ENCODE data around the gene UBR4. TPM values are rescaled to one million over a fixed set of nuclear protein-coding genes. Genes with fewer than 3 reads are reported as not detected.

The UBR4 gene
- polyA plus RNA-seq, 3 donors = 44.3 to 93.8 (median 49.4) TPM

DNA sequence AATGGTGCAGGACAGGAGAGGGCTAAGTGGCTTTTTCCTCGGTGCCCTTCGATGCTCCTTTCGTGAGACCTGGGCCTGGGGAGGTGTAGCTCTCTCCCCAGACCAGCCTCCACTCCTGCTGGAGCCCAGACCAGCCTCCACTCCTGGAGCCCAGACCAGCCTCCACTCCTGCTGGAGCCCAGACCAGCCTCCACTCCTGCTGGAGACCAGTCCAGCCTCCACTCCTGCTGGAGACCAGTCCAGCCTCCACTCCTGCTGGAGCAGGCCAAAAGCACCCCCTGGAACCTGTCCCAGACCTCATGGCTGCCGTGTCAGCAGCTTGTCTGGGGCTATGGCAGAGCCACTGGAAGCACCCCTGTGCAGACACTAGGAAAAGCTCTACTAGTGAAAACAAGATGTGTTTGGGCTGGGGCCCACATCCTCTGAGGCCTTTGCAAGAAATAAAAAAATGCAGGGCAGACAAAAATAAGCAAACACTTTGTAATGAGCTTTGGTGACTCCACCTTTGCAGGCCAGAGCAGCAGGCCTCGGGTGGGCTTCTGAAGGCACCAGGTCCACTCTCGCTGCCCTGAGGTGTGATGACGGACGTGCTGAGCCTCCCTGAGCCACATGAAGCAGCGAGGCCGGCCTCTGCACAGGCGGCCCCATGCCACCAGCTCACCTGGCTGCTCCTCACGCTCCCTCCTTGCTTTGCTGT, 137.6 kb downstream of the UBR4 start:
- peaks cover 5% of the 10 kb centered on the region for H3K4me1 Mint-ChIP-seq
- intact Hi-C loops (cut with micrococcal nuclease) = no loop called here
- H3K79me2 ChIP-seq (ENCODE audit: insufficient read depth, low read length) = peaks cover 3% of the 10 kb centered on the region
- TF ChIP-seq, protein P1, sequence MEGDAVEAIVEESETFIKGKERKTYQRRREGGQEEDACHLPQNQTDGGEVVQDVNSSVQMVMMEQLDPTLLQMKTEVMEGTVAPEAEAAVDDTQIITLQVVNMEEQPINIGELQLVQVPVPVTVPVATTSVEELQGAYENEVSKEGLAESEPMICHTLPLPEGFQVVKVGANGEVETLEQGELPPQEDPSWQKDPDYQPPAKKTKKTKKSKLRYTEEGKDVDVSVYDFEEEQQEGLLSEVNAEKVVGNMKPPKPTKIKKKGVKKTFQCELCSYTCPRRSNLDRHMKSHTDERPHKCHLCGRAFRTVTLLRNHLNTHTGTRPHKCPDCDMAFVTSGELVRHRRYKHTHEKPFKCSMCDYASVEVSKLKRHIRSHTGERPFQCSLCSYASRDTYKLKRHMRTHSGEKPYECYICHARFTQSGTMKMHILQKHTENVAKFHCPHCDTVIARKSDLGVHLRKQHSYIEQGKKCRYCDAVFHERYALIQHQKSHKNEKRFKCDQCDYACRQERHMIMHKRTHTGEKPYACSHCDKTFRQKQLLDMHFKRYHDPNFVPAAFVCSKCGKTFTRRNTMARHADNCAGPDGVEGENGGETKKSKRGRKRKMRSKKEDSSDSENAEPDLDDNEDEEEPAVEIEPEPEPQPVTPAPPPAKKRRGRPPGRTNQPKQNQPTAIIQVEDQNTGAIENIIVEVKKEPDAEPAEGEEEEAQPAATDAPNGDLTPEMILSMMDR (IDR thresholded peaks at IDR 0.05) = no peak
- no peak for DNase-seq
- H3K4me1 ChIP-seq (ENCODE audit: control insufficient read depth in 1 of 2, insufficient read depth in 2 of 2, low read length in 2 of 2) = no peaks in the 10 kb centered on the region
- no peaks in the 10 kb centered on the region for H3K9me3 ChIP-seq (replicated peaks in 1 of 2; ENCODE audit: control insufficient read depth in 1 of 2, insufficient read depth in 1 of 2, low read length in 2 of 2)
- no peaks in the 10 kb centered on the region for H3K27me3 ChIP-seq (ENCODE audit: control insufficient read depth in 2 of 2, insufficient read depth in 2 of 2, low read length in 2 of 2)
- H3K4me3 ChIP-seq (replicated peaks in 1 of 3; ENCODE audit: low read depth in 2 of 3, low read length in 3 of 3) = no peak overlapping the region
- no peaks in the 10 kb centered on the region for H3K9me3 Mint-ChIP-seq
- no peak overlapping the region for H2AFZ ChIP-seq (ENCODE audit: insufficient read depth, low read depth, low read length, poor library complexity, severe bottlenecking)
- H3K27ac ChIP-seq (ENCODE audit: low read depth in 1 of 2, low read length in 2 of 2) = no peak overlapping the region
- 96% methylated on average over 10 of the region's 12 CpGs for WGBS (ENCODE audit: insufficient coverage)
- H4K20me1 ChIP-seq (ENCODE audit: insufficient read depth, low read length) = no peaks in the 10 kb centered on the region
- H3K4me2 ChIP-seq (replicated peaks; ENCODE audit: extremely low read depth, low read length, poor library complexity, severe bottlenecking) = no peak overlapping the region
- peaks cover 44 to 52% of the 10 kb centered on the region in 2 donors for H3K36me3 Mint-ChIP-seq
- H3K4me3 Mint-ChIP-seq = no peak overlapping the region
- peaks cover 0 to 11% (median 6%) of the 10 kb centered on the region in 3 donors for H3K27me3 Mint-ChIP-seq (ENCODE audit: low read depth in 3 of 3)
- peak overlapping the region in 2 of 7 donors; percentile 10 to 33 for H3K27ac Mint-ChIP-seq
- no peak overlapping the region for H3K9ac ChIP-seq (ENCODE audit: insufficient read depth, low read length, poor library complexity, severe bottlenecking)
- peaks cover 43 to 51% of the 10 kb centered on the region in 2 donors for H3K36me3 ChIP-seq (replicated peaks in 1 of 2; ENCODE audit: control insufficient read depth in 1 of 2, insufficient read depth in 2 of 2, low read length in 2 of 2)

DNA sequence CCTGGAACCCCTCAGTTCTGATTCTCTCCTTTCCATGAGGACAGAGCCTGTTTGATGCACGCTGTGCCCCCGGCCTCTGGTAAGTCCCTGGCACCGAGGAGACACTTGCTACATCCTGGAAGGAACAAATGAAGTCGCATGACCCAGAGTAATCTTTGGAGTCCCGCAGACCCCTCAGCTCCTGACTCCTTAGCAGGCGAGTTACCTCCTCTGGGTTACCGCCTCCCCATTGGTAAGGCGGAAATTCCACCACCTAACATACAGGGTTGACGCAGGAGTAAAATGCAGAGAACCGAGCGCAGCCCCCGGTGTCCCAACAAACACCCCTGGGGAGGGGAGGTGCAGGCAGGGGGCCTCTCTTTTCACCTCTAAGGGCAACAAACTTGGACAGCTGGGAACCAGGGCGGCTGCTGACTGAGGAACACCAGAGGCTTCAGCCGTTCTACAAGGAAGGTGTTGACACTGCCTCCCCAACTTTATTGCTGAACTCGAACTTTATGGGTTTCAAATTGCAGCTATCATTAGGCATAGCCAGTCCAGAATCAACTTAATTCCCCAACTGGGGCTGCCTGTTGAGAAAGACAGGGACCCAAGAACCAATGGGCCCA, 138.3 kb downstream of the UBR4 start:
- Histone ChIP-seq H3K4me2 (replicated peaks; ENCODE audit: extremely low read depth, low read length, poor library complexity, severe bottlenecking) (no peak overlapping the region), H3K9ac (ENCODE audit: insufficient read depth, low read length, poor library complexity, severe bottlenecking) (no peak overlapping the region), H4K20me1 (ENCODE audit: insufficient read depth, low read length) (no peaks in the 10 kb centered on the region), H3K79me2 (ENCODE audit: insufficient read depth, low read length) (peaks cover 3% of the 10 kb centered on the region), H3K36me3 (replicated peaks in 1 of 2; ENCODE audit: control insufficient read depth in 1 of 2, insufficient read depth in 2 of 2, low read length in 2 of 2) (peaks cover 38 to 45% of the 10 kb centered on the region in 2 donors), H3K27me3 (ENCODE audit: control insufficient read depth in 2 of 2, insufficient read depth in 2 of 2, low read length in 2 of 2) (no peaks in the 10 kb centered on the region), H2AFZ (ENCODE audit: insufficient read depth, low read depth, low read length, poor library complexity, severe bottlenecking) (no peak overlapping the region), H3K9me3 (replicated peaks in 1 of 2; ENCODE audit: control insufficient read depth in 1 of 2, insufficient read depth in 1 of 2, low read length in 2 of 2) (no peaks in the 10 kb centered on the region), H3K4me1 (ENCODE audit: control insufficient read depth in 1 of 2, insufficient read depth in 2 of 2, low read length in 2 of 2) (no peaks in the 10 kb centered on the region), H3K27ac (ENCODE audit: low read depth in 1 of 2, low read length in 2 of 2) (no peak overlapping the region), H3K4me3 (replicated peaks in 1 of 3; ENCODE audit: low read depth in 2 of 3, low read length in 3 of 3) (no peak overlapping the region)
- no peaks in the 10 kb centered on the region for H3K9me3 Mint-ChIP-seq
- TF ChIP-seq, protein P1 (IDR thresholded peaks at IDR 0.05) = no peak
- peaks cover 38 to 45% of the 10 kb centered on the region in 2 donors for H3K36me3 Mint-ChIP-seq
- peak overlapping the region in 1 of 7 donors; percentile 54 for H3K27ac Mint-ChIP-seq
- H3K4me1 Mint-ChIP-seq = peaks cover 5% of the 10 kb centered on the region
- no peak overlapping the region for H3K4me3 Mint-ChIP-seq
- no peak for DNase-seq
- 82% methylated on average over 5 of the region's 15 CpGs for WGBS (ENCODE audit: insufficient coverage)
- intact Hi-C loops (cut with micrococcal nuclease) = no loop called here
- H3K27me3 Mint-ChIP-seq (ENCODE audit: low read depth in 3 of 3) = peaks cover 0 to 18% (median 6%) of the 10 kb centered on the region in 3 donors

All from CD14-positive monocyte (primary cell).